ENCODE data around the gene AOPEP.

Gene AOPEP

DNA sequence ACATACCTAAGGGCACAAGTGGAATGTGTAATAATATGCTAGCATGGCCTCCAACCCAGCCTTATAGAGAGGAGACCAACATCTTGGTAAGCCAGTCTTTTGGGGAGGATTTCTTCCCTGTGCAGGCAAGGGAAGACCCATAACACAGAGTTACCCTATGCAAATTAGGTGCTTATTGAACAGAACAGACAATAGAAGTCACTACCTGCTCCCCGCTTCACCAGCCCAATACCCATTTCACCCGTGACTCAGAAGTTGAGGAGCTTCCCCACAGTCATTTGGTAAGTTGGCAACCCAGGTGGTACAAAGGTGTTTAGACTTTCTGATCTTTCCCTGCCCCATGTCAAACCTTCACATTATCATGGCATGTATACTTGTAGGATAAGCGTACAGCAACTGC lies 44.6 kb downstream of the AOPEP start:
- no peak for FAIRE-seq

DNA sequence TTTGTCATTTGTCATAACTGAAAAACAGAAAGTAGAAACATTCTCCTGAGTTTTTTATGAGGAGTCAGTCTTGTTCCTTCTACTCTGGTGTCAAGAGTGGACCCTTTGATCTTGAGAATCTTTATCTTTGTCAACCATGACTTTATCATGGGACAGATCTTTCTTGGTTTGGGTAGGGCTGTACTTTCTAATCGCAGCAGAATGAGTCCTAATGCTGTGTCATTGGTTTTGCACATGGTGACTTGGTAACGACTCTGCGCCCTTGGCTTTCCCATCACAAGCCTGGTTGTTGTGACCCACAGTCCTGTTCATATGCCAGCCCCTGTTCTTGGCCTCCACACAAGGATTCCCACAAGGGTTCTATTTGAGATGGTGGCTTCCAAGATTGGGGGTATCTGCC lies 45.6 kb downstream of the AOPEP start:
- no peak for TF ChIP-seq POLR2A (IDR thresholded peaks at IDR 0.05; ENCODE audit: low read depth, low read length)
- no peak for TF ChIP-seq SPI1 (IDR thresholded peaks at IDR 0.05; ENCODE audit: low read depth, low read length)
- TF ChIP-seq TAF1 (IDR thresholded peaks at IDR 0.05; ENCODE audit: low read depth, low read length) = no peak
- TF ChIP-seq POU2F2 (IDR thresholded peaks at IDR 0.05; ENCODE audit: low read depth, low read length) = no peak
- no peak for TF ChIP-seq POLR2AphosphoS5 (IDR thresholded peaks at IDR 0.05; ENCODE audit: low read depth, low read length)
- TF ChIP-seq PAX5 (IDR thresholded peaks at IDR 0.05; ENCODE audit: insufficient read depth, low read length, severe bottlenecking) = no peak
- DNase-seq (ENCODE audit: insufficient read length, low spot score) (no peak), FAIRE-seq (no peak)

More for the DNA sequence above, 44.6 kb downstream of the AOPEP start:
- no peak for TF ChIP-seq PAX5 (IDR thresholded peaks at IDR 0.05; ENCODE audit: insufficient read depth, low read length, severe bottlenecking)
- no peak for TF ChIP-seq POLR2AphosphoS5 (IDR thresholded peaks at IDR 0.05; ENCODE audit: low read depth, low read length)
- no peak for TF ChIP-seq SPI1 (IDR thresholded peaks at IDR 0.05; ENCODE audit: low read depth, low read length)
- TF ChIP-seq TAF1 (IDR thresholded peaks at IDR 0.05; ENCODE audit: low read depth, low read length) = no peak
- TF ChIP-seq POU2F2 (IDR thresholded peaks at IDR 0.05; ENCODE audit: low read depth, low read length) = no peak
- no peak for DNase-seq (ENCODE audit: insufficient read length, low spot score)

- DNase-seq (ENCODE audit: insufficient read length, low spot score) (no peak), FAIRE-seq (no peak)
- TF ChIP-seq SPI1 (IDR thresholded peaks at IDR 0.05; ENCODE audit: low read depth, low read length) (no peak), PAX5 (IDR thresholded peaks at IDR 0.05; ENCODE audit: insufficient read depth, low read length, severe bottlenecking) (no peak), POU2F2 (IDR thresholded peaks at IDR 0.05; ENCODE audit: low read depth, low read length) (no peak), POLR2AphosphoS5 (IDR thresholded peaks at IDR 0.05; ENCODE audit: low read depth, low read length) (no peak), TAF1 (IDR thresholded peaks at IDR 0.05; ENCODE audit: low read depth, low read length) (no peak), POLR2A (IDR thresholded peaks at IDR 0.05; ENCODE audit: low read depth, low read length) (no peak)
These were observed 46.3 kb downstream of the AOPEP start for GRCh38 chr9:94772639-94773303.

DNA sequence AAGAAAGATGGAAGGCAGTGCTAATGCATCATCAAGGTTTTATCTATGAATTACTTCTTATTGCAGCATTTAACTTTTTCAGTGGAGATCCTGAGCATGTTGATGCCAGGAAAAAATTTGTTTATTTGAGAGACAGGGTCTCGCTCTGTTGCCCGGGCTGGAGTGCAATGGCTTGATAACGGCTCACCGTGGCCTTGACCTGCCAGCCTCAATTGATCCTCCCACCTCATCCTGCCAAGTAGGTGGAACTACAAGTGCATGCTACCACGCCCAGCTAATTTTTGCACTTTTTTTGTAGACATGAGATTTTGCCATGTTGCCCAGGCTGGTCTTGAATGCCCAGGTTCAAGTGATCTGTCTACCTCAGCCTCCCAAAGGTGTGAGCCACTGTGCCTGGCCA lies 47.2 kb downstream of the AOPEP start:
- FAIRE-seq (no peak), DNase-seq (ENCODE audit: insufficient read length, low spot score) (no peak)
- TF ChIP-seq PAX5 (IDR thresholded peaks at IDR 0.05; ENCODE audit: insufficient read depth, low read length, severe bottlenecking) (no peak), TAF1 (IDR thresholded peaks at IDR 0.05; ENCODE audit: low read depth, low read length) (no peak), POLR2AphosphoS5 (IDR thresholded peaks at IDR 0.05; ENCODE audit: low read depth, low read length) (no peak), POLR2A (IDR thresholded peaks at IDR 0.05; ENCODE audit: low read depth, low read length) (no peak), POU2F2 (IDR thresholded peaks at IDR 0.05; ENCODE audit: low read depth, low read length) (no peak), SPI1 (IDR thresholded peaks at IDR 0.05; ENCODE audit: low read depth, low read length) (no peak)

- DNase-seq (ENCODE audit: insufficient read length, low spot score) (no peak), FAIRE-seq (no peak)
- TF ChIP-seq PAX5 (IDR thresholded peaks at IDR 0.05; ENCODE audit: insufficient read depth, low read length, severe bottlenecking) (no peak), POU2F2 (IDR thresholded peaks at IDR 0.05; ENCODE audit: low read depth, low read length) (no peak), POLR2AphosphoS5 (IDR thresholded peaks at IDR 0.05; ENCODE audit: low read depth, low read length) (no peak), TAF1 (IDR thresholded peaks at IDR 0.05; ENCODE audit: low read depth, low read length) (no peak)
These were observed 51.5 kb downstream of the AOPEP start for GRCh38 chr9:94778013-94778412.

- TF ChIP-seq PAX5 (IDR thresholded peaks at IDR 0.05; ENCODE audit: insufficient read depth, low read length, severe bottlenecking) (no peak), TAF1 (IDR thresholded peaks at IDR 0.05; ENCODE audit: low read depth, low read length) (no peak), POLR2AphosphoS5 (IDR thresholded peaks at IDR 0.05; ENCODE audit: low read depth, low read length) (no peak), POU2F2 (IDR thresholded peaks at IDR 0.05; ENCODE audit: low read depth, low read length) (no peak), POLR2A (IDR thresholded peaks at IDR 0.05; ENCODE audit: low read depth, low read length) (no peak), SPI1 (IDR thresholded peaks at IDR 0.05; ENCODE audit: low read depth, low read length) (no peak)
- DNase-seq (ENCODE audit: insufficient read length, low spot score) (no peak), FAIRE-seq (no peak)
These were observed 52.5 kb downstream of the AOPEP start for GRCh38 chr9:94779031-94779430.

DNA sequence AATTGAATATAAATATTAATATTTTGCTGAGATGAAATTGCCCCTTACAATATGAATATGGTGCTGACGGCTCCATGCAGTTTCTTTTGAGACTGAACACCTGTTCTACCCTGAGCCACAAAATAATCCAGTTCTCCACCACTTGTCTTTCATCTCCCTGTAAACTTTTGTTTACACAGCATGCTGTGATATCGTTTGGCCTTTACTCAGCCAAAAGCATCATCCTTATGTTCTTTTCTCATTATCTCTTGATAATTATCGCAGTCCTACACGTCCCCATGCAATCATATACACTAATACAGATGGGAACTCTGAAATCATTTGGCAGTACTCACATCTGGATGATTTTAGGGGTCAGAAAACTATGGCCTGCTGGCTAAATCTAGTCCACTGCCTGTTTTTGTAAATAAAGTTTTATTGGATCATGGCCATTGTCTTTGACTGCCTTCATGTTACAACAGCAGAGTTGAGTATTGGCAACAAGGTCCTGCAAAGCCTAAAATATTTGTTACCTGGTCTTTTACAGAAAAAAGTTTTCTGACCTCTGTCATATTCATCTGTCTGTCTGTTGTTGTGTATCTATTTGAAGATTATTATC lies 53.3 kb downstream of the AOPEP start:
- no peak for TF ChIP-seq TAF1 (IDR thresholded peaks at IDR 0.05; ENCODE audit: low read depth, low read length)
- no peak for TF ChIP-seq POLR2A (IDR thresholded peaks at IDR 0.05; ENCODE audit: low read depth, low read length)
- no peak for TF ChIP-seq POLR2AphosphoS5 (IDR thresholded peaks at IDR 0.05; ENCODE audit: low read depth, low read length)
- no peak for TF ChIP-seq POU2F2 (IDR thresholded peaks at IDR 0.05; ENCODE audit: low read depth, low read length)
- TF ChIP-seq SPI1 (IDR thresholded peaks at IDR 0.05; ENCODE audit: low read depth, low read length) = no peak
- TF ChIP-seq PAX5 (IDR thresholded peaks at IDR 0.05; ENCODE audit: insufficient read depth, low read length, severe bottlenecking) = no peak
- FAIRE-seq (no peak), DNase-seq (ENCODE audit: insufficient read length, low spot score) (no peak)

GRCh38 chr9:94780516-94780950 lies 54.0 kb downstream of the AOPEP start:
- TF ChIP-seq SPI1 (IDR thresholded peaks at IDR 0.05; ENCODE audit: low read depth, low read length) = peak; percentile 58; the same call in 1 of the 2 replicates
- no peak for TF ChIP-seq POU2F2 (IDR thresholded peaks at IDR 0.05; ENCODE audit: low read depth, low read length)
- no peak for DNase-seq (ENCODE audit: insufficient read length, low spot score)
- no peak for FAIRE-seq

DNA sequence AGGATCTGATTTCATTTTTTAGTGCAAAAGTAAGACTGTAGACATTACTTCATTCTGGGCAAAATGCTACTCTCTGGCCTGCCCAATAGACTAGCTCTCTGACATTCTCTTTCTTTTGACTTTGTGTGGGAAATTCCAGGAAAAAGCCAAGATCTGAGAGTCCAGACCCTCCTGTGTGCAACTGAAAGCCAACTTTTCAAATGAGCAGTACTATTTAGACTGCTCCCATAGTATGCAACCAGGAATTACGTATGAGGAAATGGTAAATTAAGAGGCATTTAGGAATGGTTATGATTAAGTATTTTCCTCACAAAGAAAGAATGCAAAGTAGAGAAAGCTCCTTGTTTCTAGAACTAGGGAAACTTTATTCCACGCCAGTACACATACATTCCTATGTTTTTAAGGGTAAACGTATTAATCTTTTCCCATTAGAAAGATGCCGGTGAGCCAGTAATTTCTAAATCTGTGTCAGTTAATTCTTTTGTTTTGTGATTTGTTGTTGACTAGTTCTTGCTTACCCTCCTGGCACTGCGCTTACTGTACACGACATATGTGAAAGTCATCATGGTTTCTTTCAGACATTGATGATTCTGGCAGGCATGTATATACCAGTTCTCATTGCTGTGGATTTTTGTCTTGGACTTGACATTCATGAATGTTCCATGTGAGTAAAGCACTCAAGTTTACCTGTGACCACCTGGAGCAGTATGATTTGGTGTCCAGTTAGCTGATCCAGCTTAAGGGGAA lies 56.0 kb downstream of the AOPEP start:
- TF ChIP-seq SPI1 (IDR thresholded peaks at IDR 0.05; ENCODE audit: low read depth, low read length) (no peak), POLR2A (IDR thresholded peaks at IDR 0.05; ENCODE audit: low read depth, low read length) (no peak), POU2F2 (IDR thresholded peaks at IDR 0.05; ENCODE audit: low read depth, low read length) (no peak)
- DNase-seq (ENCODE audit: insufficient read length, low spot score) (no peak), FAIRE-seq (no peak)

Data from GM12891 (cell line).